PC-3 (cell line): Measurements from ENCODE around the gene ELK4. TPM values are rescaled to one million over a fixed set of nuclear protein-coding genes. Genes with fewer than 3 reads are reported as not detected.

Experiments used
- ATAC-seq: fragments of 200-7000 bp; cut with Tn5 transposase; 2 replicates; pipeline ENCODE4 v1.9.1; 2020; ENCODE audit warnings: mild to moderate bottlenecking, moderate library complexity
- BruUV-seq: library from RNA; stranded (reverse); fragments of 400-500 nt; replicated peaks from 2 replicates; lab custom pipeline; 2021; lab: Mats Ljungman, UMichigan
- CTCF ChIA-PET: fragments of 300-600 bp; sonication (Branson Sonifier 250); formaldehyde crosslinking; loops from one replicate; lab custom pipeline; 2022; ENCODE audit warnings: antibody characterized with exemption; lab: Charles Lee
- POLR2A ChIA-PET: fragments of 300-600 bp; sonication (Branson Sonifier 250); formaldehyde crosslinking; loops from one replicate; lab custom pipeline; 2022; ENCODE audit warnings: antibody characterized with exemption; ENCODE audit not compliant: unreplicated experiment; lab: Charles Lee
- DNase-seq: peaks from one replicate; pipeline ENCODE4 v3.0.0-alpha.2; 2015
- H2AFZ ChIP-seq: fragments of 300-600 bp; sonication (generic); 2 replicates; pipeline ENCODE4 v1.6.0; 2016; ENCODE audit warnings: antibody characterized with exemption, low read length
- H3F3A ChIP-seq: fragments of 300-600 bp; sonication (generic); one replicate; pipeline ENCODE4 v1.6.0; 2017; ENCODE audit warnings: antibody characterized with exemption, low read length, control low read depth, mild to moderate bottlenecking; ENCODE audit not compliant: unreplicated experiment
- H3K27ac ChIP-seq: fragments of 300-600 bp; sonication (generic); 2 replicates; pipeline ENCODE4 v1.5.1; 2016; ENCODE audit warnings: mild to moderate bottlenecking, low read length
- H3K27me3 ChIP-seq: fragments of 300-600 bp; sonication (generic); 2 replicates; pipeline ENCODE4 v1.6.1; 2016; ENCODE audit warnings: low read length, mixed read lengths
- H3K36me3 ChIP-seq: fragments of 300-600 bp; sonication (generic); 2 replicates; pipeline ENCODE4 v1.6.1; 2016; ENCODE audit warnings: low read depth, mixed run types, low read length, mixed read lengths
- H3K4me1 ChIP-seq: fragments of 300-600 bp; sonication (generic); 2 replicates; pipeline ENCODE4 v1.5.1; 2016; ENCODE audit warnings: low read length; ENCODE audit not compliant: insufficient read depth
- H3K4me2 ChIP-seq: fragments of 300-600 bp; sonication (generic); 2 replicates; pipeline ENCODE4 v1.6.0; 2016; ENCODE audit warnings: low read length
- H3K4me3 ChIP-seq: fragments of 300-600 bp; sonication (generic); 2 replicates; pipeline ENCODE4 v1.5.1; 2016; ENCODE audit warnings: mild to moderate bottlenecking, low read length, mixed read lengths
- H3K79me2 ChIP-seq: fragments of 300-600 bp; sonication (generic); 2 replicates; pipeline ENCODE4 v1.6.1; 2017; ENCODE audit warnings: low read length, mixed read lengths
- H3K9ac ChIP-seq: fragments of 300-600 bp; sonication (generic); 2 replicates; pipeline ENCODE4 v1.6.0; 2016; ENCODE audit warnings: mild to moderate bottlenecking, low read length
- H3K9me2 ChIP-seq: fragments of 300-600 bp; sonication (generic); replicated peaks from 2 replicates; pipeline ENCODE4 v1.6.1; 2016; ENCODE audit warnings: mixed run types, low read length, mixed read lengths
- H3K9me3 ChIP-seq: fragments of 300-600 bp; sonication (generic); 2 replicates; pipeline ENCODE4 v1.6.1; 2016; ENCODE audit warnings: low read length, mixed read lengths
- H4K20me1 ChIP-seq: fragments of 300-600 bp; sonication (generic); 2 replicates; pipeline ENCODE4 v1.6.1; 2016; ENCODE audit warnings: low read length, mixed read lengths
- CTCF ChIP-seq: fragments of 300-600 bp; sonication (generic); conservative IDR thresholded peaks from 2 replicates; pipeline ENCODE4 v1.5.1; 2017; ENCODE audit warnings: antibody characterized with exemption, low read depth, mild to moderate bottlenecking, low read length
- EZH2 ChIP-seq: fragments of 300-600 bp; sonication (generic); IDR thresholded peaks from one replicate; pipeline ENCODE4 v1.6.1; 2017; ENCODE audit warnings: antibody characterized with exemption, mild to moderate bottlenecking, low read length; ENCODE audit not compliant: unreplicated experiment
- EZH2phosphoT487 ChIP-seq: fragments of 300-600 bp; sonication (generic); IDR thresholded peaks from 2 replicates; pipeline ENCODE4 v1.6.1; 2018; ENCODE audit warnings: mild to moderate bottlenecking, antibody characterized with exemption, low read length, borderline replicate concordance
- intact Hi-C: fragments of 100-400 bp; cut with micrococcal nuclease; formaldehyde crosslinking; loops from 2 replicates; pipeline ENCODE4 v1.9.0; 2023
- total RNA-seq: library from RNA; depleted of rRNA; stranded (reverse); fragments of >200 nt; gene quantifications from 2 replicates; pipeline ENCODE4 v1.2.3, GENCODE V29; 2014

Gene ELK4
- total RNA-seq, 1 experiment from 2014 or later, result 16.3 TPM

- no peak overlapping the region for H2AFZ ChIP-seq
- H3K4me3 ChIP-seq, result no peak overlapping the region
- CTCF ChIA-PET, result no interaction called here
- BruUV-seq, result no TSS peak
- no peak overlapping the region for H3K9ac ChIP-seq
- POLR2A ChIA-PET, result no interaction called here
- H3K9me2 ChIP-seq, result no peaks in the 10 kb centered on the region
- peak overlapping the region; percentile 58; the same call in 1 of the 2 replicates for H3K4me2 ChIP-seq
- no peaks in the 10 kb centered on the region for H3K79me2 ChIP-seq
- no peaks in the 10 kb centered on the region for H3F3A ChIP-seq
- DNase-seq (no peak), ATAC-seq (no peak)
- TF ChIP-seq EZH2phosphoT487 (no peak), EZH2 (no peak), CTCF (no peak)
- H3K27me3 ChIP-seq, result peaks cover 10% of the 10 kb centered on the region; the same call in 1 of the 2 replicates
- no peaks in the 10 kb centered on the region for H3K36me3 ChIP-seq
- no peaks in the 10 kb centered on the region for H3K9me3 ChIP-seq
- H3K27ac ChIP-seq, result no peak overlapping the region
- intact Hi-C loops, result no loop called here
- no peaks in the 10 kb centered on the region for H4K20me1 ChIP-seq
- peaks cover 12% of the 10 kb centered on the region for H3K4me1 ChIP-seq
Observed at GRCh38 chr1:205568135-205568468, 63.7 kb downstream of the ELK4 start.

GRCh38 chr1:205567716-205568115 is 64.1 kb downstream of the ELK4 start:
- ChIA-PET POLR2A (no interaction called here), CTCF (no interaction called here)
- no peaks in the 10 kb centered on the region for H3F3A ChIP-seq
- no peak overlapping the region for H3K4me3 ChIP-seq
- no peak for DNase-seq
- TF ChIP-seq EZH2 (no peak), CTCF (no peak), EZH2phosphoT487 (no peak)
- intact Hi-C loops, result no loop called here
- H3K36me3 ChIP-seq, result no peaks in the 10 kb centered on the region
- no TSS peak for BruUV-seq
- no peaks in the 10 kb centered on the region for H4K20me1 ChIP-seq
- no peak overlapping the region for H2AFZ ChIP-seq
- H3K9ac ChIP-seq, result no peak overlapping the region
- peaks cover 12% of the 10 kb centered on the region for H3K4me1 ChIP-seq
- H3K27me3 ChIP-seq, result peaks cover 10% of the 10 kb centered on the region; the same call in 1 of the 2 replicates
- no peaks in the 10 kb centered on the region for H3K9me2 ChIP-seq
- no peak for ATAC-seq
- H3K79me2 ChIP-seq, result no peaks in the 10 kb centered on the region
- H3K4me2 ChIP-seq, result no peak overlapping the region
- H3K9me3 ChIP-seq, result no peaks in the 10 kb centered on the region
- no peak overlapping the region for H3K27ac ChIP-seq

GRCh38 chr1:205565799-205566198 is 66.0 kb downstream of the ELK4 start:
- H3K9me3 ChIP-seq, result no peaks in the 10 kb centered on the region
- no peak for DNase-seq
- H3K4me2 ChIP-seq, result no peak overlapping the region
- H2AFZ ChIP-seq, result no peak overlapping the region
- no peak overlapping the region for H3K27ac ChIP-seq
- peaks cover 10% of the 10 kb centered on the region; the same call in 1 of the 2 replicates for H3K27me3 ChIP-seq
- ATAC-seq, result no peak
- H3K36me3 ChIP-seq, result no peaks in the 10 kb centered on the region
- ChIA-PET CTCF (interaction anchor here (1.5 kb wide), 1 partner anchor 22 kb away, joined by 4 read pairs; no protein-coding TSS in a partner anchor), POLR2A (no interaction called here)
- H3K4me1 ChIP-seq, result peaks cover 12% of the 10 kb centered on the region
- H3K79me2 ChIP-seq, result no peaks in the 10 kb centered on the region
- no peak overlapping the region for H3K4me3 ChIP-seq
- no peaks in the 10 kb centered on the region for H3F3A ChIP-seq
- no peak overlapping the region for H3K9ac ChIP-seq
- intact Hi-C loops, result no loop called here
- H4K20me1 ChIP-seq, result no peaks in the 10 kb centered on the region
- BruUV-seq, result no TSS peak
- H3K9me2 ChIP-seq, result no peaks in the 10 kb centered on the region
- TF ChIP-seq EZH2phosphoT487 (no peak), EZH2 (no peak), CTCF (no peak)
